PC-9 (cell line): ENCODE measurements around the gene MRPL52. TPM values are rescaled to one million over a fixed set of nuclear protein-coding genes. Genes with fewer than 3 reads are reported as not detected.

ENCODE experiments used
- BruUV-seq: library from RNA; stranded (reverse); fragments of 400-500 nt; replicated peaks from 2 replicates; lab custom pipeline; 2021; lab: Mats Ljungman, UMichigan
- CTCF ChIA-PET: fragments of 300-600 bp; sonication (Branson Sonifier 250); formaldehyde crosslinking; loops from one replicate; lab custom pipeline; 2022; ENCODE audit warnings: antibody characterized with exemption; lab: Charles Lee
- POLR2A ChIA-PET: fragments of 300-600 bp; sonication (Branson Sonifier 250); formaldehyde crosslinking; loops from one replicate; lab custom pipeline; 2022; ENCODE audit warnings: antibody characterized with exemption; ENCODE audit not compliant: unreplicated experiment; lab: Charles Lee
- DNase-seq, 2 experiments: peaks; one replicate each; pipeline versions ENCODE4 v3.0.0 to v3.0.0-alpha.2; 2015 to 2022; ENCODE audit warnings: mixed read lengths in 1 of 2
- H2AFZ ChIP-seq: fragments of 200-600 bp; sonication (generic); 2 replicates; pipeline ENCODE4 v1.8.1; 2017; ENCODE audit warnings: antibody characterized with exemption
- H3F3A ChIP-seq: fragments of 200-600 bp; sonication (generic); 2 replicates; pipeline ENCODE4 v1.8.1; 2017; ENCODE audit warnings: antibody characterized with exemption, mild to moderate bottlenecking, low read depth; ENCODE audit not compliant: insufficient read depth
- H3K27ac ChIP-seq: fragments of 200-600 bp; sonication (generic); 2 replicates; pipeline ENCODE4 v1.6.1; 2016; ENCODE audit warnings: mixed run types
- H3K27me3 ChIP-seq: fragments of 200-600 bp; sonication (generic); 2 replicates; pipeline ENCODE4 v1.6.1; 2016; ENCODE audit warnings: low read depth, mixed run types; ENCODE audit not compliant: insufficient read depth
- H3K36me3 ChIP-seq: fragments of 200-600 bp; sonication (generic); 2 replicates; pipeline ENCODE4 v1.6.1; 2016; ENCODE audit warnings: low read depth, mixed run types
- H3K4me1 ChIP-seq: fragments of 200-600 bp; sonication (generic); replicated peaks from 2 replicates; pipeline ENCODE4 v1.6.1; 2016; ENCODE audit warnings: mixed run types; ENCODE audit not compliant: insufficient read depth
- H3K4me2 ChIP-seq: fragments of 200-600 bp; sonication (generic); 2 replicates; pipeline ENCODE4 v1.6.1; 2017; ENCODE audit warnings: mixed run types
- H3K4me3 ChIP-seq: fragments of 200-600 bp; sonication (generic); 2 replicates; pipeline ENCODE4 v1.6.1; 2016; ENCODE audit warnings: mixed run types
- H3K79me2 ChIP-seq: fragments of 200-600 bp; sonication (generic); 2 replicates; pipeline ENCODE4 v1.6.1; 2017; ENCODE audit warnings: low read depth, mixed run types
- H3K9me2 ChIP-seq: fragments of 200-600 bp; sonication (generic); 2 replicates; pipeline ENCODE4 v1.8.1; 2017; ENCODE audit warnings: mild to moderate bottlenecking; ENCODE audit not compliant: insufficient read depth
- H3K9me3 ChIP-seq: fragments of 200-600 bp; sonication (generic); 2 replicates; pipeline ENCODE4 v1.8.1; 2016; ENCODE audit warnings: low read depth; ENCODE audit not compliant: insufficient read depth
- H4K20me1 ChIP-seq: fragments of 200-600 bp; sonication (generic); 2 replicates; pipeline ENCODE4 v1.8.1; 2017; ENCODE audit not compliant: insufficient read depth
- CTCF ChIP-seq: fragments of 200-600 bp; sonication (generic); conservative IDR thresholded peaks from 2 replicates; pipeline ENCODE4 v1.6.1; 2017; ENCODE audit warnings: mixed run types, antibody characterized with exemption, mild to moderate bottlenecking, moderate library complexity
- EZH2 ChIP-seq: fragments of 200-600 bp; sonication (generic); IDR thresholded peaks from 2 replicates; pipeline ENCODE4 v1.8.0; 2017; ENCODE audit warnings: antibody characterized with exemption, low read depth
- intact Hi-C: fragments of 100-400 bp; cut with micrococcal nuclease; formaldehyde crosslinking; loops from one replicate; pipeline ENCODE4 v1.10.0; 2022; ENCODE audit not compliant: unreplicated experiment
- total RNA-seq: library from RNA; stranded (reverse); gene quantifications from 2 replicates; pipeline ENCODE4 v1.2.3, GENCODE V29; 2021

MRPL52 gene
- total RNA-seq, 1 experiment from 2014 or later, result 76.7 TPM

- no peaks in the 10 kb centered on the region for H3K79me2 ChIP-seq
- ChIA-PET CTCF (no interaction called here), POLR2A (interaction anchor here (0.6 to 0.7 kb wide), 3 partner anchors 19 to 214 kb away, joined by 3 to 9 read pairs (median 6); no protein-coding TSS in a partner anchor)
- no peaks in the 10 kb centered on the region for H4K20me1 ChIP-seq
- H3F3A ChIP-seq, result 0 out of 2 replicates have a peak, but pooled peaks cover under 1% of the 10 kb centered on the region
- intact Hi-C loops, result no loop called here
- TF ChIP-seq CTCF (no peak), EZH2 (no peak)
- no peaks in the 10 kb centered on the region for H3K9me3 ChIP-seq
- H3K36me3 ChIP-seq, result no peaks in the 10 kb centered on the region
- H3K27me3 ChIP-seq, result no peaks in the 10 kb centered on the region
- no peak for DNase-seq
- no peaks in the 10 kb centered on the region for H3K9me2 ChIP-seq
- no TSS peak for BruUV-seq
- H3K4me3 ChIP-seq, result no peak overlapping the region
- no peak overlapping the region for H3K27ac ChIP-seq
- no peak overlapping the region for H3K4me2 ChIP-seq
- no peak overlapping the region for H2AFZ ChIP-seq
- peaks cover 14% of the 10 kb centered on the region for H3K4me1 ChIP-seq
Measured at GRCh38 chr14:22812744-22813143, 16.9 kb upstream of the MRPL52 start.

- DNase-seq, result no peak
- H3K36me3 ChIP-seq, result no peaks in the 10 kb centered on the region
- H3K4me2 ChIP-seq, result no peak overlapping the region
- intact Hi-C loops, result no loop called here
- no peaks in the 10 kb centered on the region for H3K9me2 ChIP-seq
- TF ChIP-seq CTCF, result no peak
- TF ChIP-seq EZH2, result no peak
- no peak overlapping the region for H3K4me3 ChIP-seq
- POLR2A ChIA-PET, result interaction anchor here (0.6 to 0.7 kb wide), 3 partner anchors 19 to 214 kb away, joined by 3 to 9 read pairs (median 6); no protein-coding TSS in a partner anchor
- H2AFZ ChIP-seq, result no peak overlapping the region
- H3F3A ChIP-seq, result no peaks in the 10 kb centered on the region
- no peak overlapping the region for H3K27ac ChIP-seq
- no peaks in the 10 kb centered on the region for H3K9me3 ChIP-seq
- no peaks in the 10 kb centered on the region for H3K79me2 ChIP-seq
- CTCF ChIA-PET, result no interaction called here
- no TSS peak for BruUV-seq
- peaks cover 10% of the 10 kb centered on the region for H3K4me1 ChIP-seq
- no peaks in the 10 kb centered on the region for H3K27me3 ChIP-seq
- no peaks in the 10 kb centered on the region for H4K20me1 ChIP-seq
Measured at GRCh38 chr14:22813145-22813544, 16.5 kb upstream of the MRPL52 start.

- Histone ChIP-seq H3K4me1 (peaks cover 12% of the 10 kb centered on the region), H3K9me2 (no peaks in the 10 kb centered on the region), H3K4me2 (no peak overlapping the region), H3K27ac (no peak overlapping the region), H3K36me3 (no peaks in the 10 kb centered on the region), H3K4me3 (no peak overlapping the region), H2AFZ (no peak overlapping the region), H3K79me2 (no peaks in the 10 kb centered on the region), H3F3A (peaks cover 8% of the 10 kb centered on the region; the same call in 1 of the 2 replicates), H3K27me3 (no peaks in the 10 kb centered on the region), H3K9me3 (no peaks in the 10 kb centered on the region), H4K20me1 (no peaks in the 10 kb centered on the region)
- ChIA-PET CTCF (interaction anchor here (0.6 kb wide), 1 partner anchor 9 kb away, joined by 7 read pairs; no protein-coding TSS in a partner anchor), POLR2A (no interaction called here)
- DNase-seq, result no peak
- BruUV-seq, result no TSS peak
- intact Hi-C loops, result no loop called here
- TF ChIP-seq CTCF (no peak), EZH2 (no peak)
Measured at GRCh38 chr14:22814373-22814772, 15.3 kb upstream of the MRPL52 start.
